NCI-H774 (cell line): ENCODE measurements around the gene PCCA.
"Not testable (repeated sequence)": the region's sequence is repeated elsewhere in the genome, so short reads cannot be mapped to it uniquely, and the experiment has no call there.

Source experiments
- DNase-seq: peaks from one replicate; lab custom pipeline; 2025; lab: John Stamatoyannopoulos, UW

Gene PCCA

GRCh38 chr13:100088644-100089464 is at the start of gene PCCA:
PCCA (plus strand) TSS chr13:100089093; CDS start chr13:100089121, 28 bp downstream.
- DNase-seq: peak; percentile 85

GRCh38 chr13:100039740-100040139 is 49.2 kb upstream of the PCCA start:
- no peak for DNase-seq

- peak; percentile 73 for DNase-seq
These were observed 48.7 kb upstream of the PCCA start for GRCh38 chr13:100040196-100040595.

GRCh38 chr13:100044936-100045335 is 44.0 kb upstream of the PCCA start:
- DNase-seq: no peak

- DNase-seq: no peak
These were observed 43.5 kb upstream of the PCCA start for GRCh38 chr13:100045355-100045754.

- DNase-seq: no peak
These were observed 37.8 kb upstream of the PCCA start for GRCh38 chr13:100051070-100051469.

- no peak for DNase-seq
These were observed 29.1 kb upstream of the PCCA start for GRCh38 chr13:100059827-100060226.

GRCh38 chr13:100063333-100063732 is 25.6 kb upstream of the PCCA start:
- DNase-seq: no peak

GRCh38 chr13:100063906-100064305 is 25.0 kb upstream of the PCCA start:
- DNase-seq: no peak

GRCh38 chr13:100068133-100068931 is 20.6 kb upstream of the PCCA start:
- DNase-seq: no peak

- DNase-seq: no peak
These were observed 19.6 kb upstream of the PCCA start for GRCh38 chr13:100069278-100069677.

- DNase-seq: no peak
These were observed 12.9 kb upstream of the PCCA start for GRCh38 chr13:100075700-100076587.

- not testable (repeated sequence) for DNase-seq
These were observed 9.9 kb upstream of the PCCA start for GRCh38 chr13:100079003-100079402.

GRCh38 chr13:100083401-100083800 is 5.5 kb upstream of the PCCA start:
- not testable (repeated sequence) for DNase-seq

- DNase-seq: no peak
These were observed 635 bp upstream of the PCCA start for GRCh38 chr13:100088273-100088643.

- DNase-seq: no peak
These were observed 656 bp downstream of the PCCA start for GRCh38 chr13:100089465-100090032.

GRCh38 chr13:100090861-100091260 is 2.0 kb downstream of the PCCA start:
- DNase-seq: no peak

GRCh38 chr13:100091391-100091790 is 2.5 kb downstream of the PCCA start:
- DNase-seq: no peak

GRCh38 chr13:100092273-100092672 is 3.4 kb downstream of the PCCA start:
- DNase-seq: not testable (repeated sequence)

GRCh38 chr13:100095498-100095897 is 6.6 kb downstream of the PCCA start:
- no peak for DNase-seq

GRCh38 chr13:100096526-100096925 is 7.6 kb downstream of the PCCA start:
- no peak for DNase-seq

GRCh38 chr13:100097821-100098220 is 8.9 kb downstream of the PCCA start:
- no peak for DNase-seq
